ENCODE results near the gene STAC. TPM values are rescaled to one million over a fixed set of nuclear protein-coding genes. Genes with fewer than 3 reads are reported as not detected.

Gene STAC
- total RNA-seq, 4 donors from 2014 or later: 0.87 to 1.7 (median 1.6) TPM

- Histone ChIP-seq H3K4me3 (no peak overlapping the region), H3K36me3 (no peaks in the 10 kb centered on the region), H3K9me3 (no peaks in the 10 kb centered on the region), H3K4me1 (no peaks in the 10 kb centered on the region), H3K27ac (no peak overlapping the region), H3K27me3 (no peaks in the 10 kb centered on the region)
- intact Hi-C loops (cut with DNase I; ENCODE audit: low total_unique reads) (no loop called here), in situ Hi-C loops (cut with MboI; ENCODE audit: low sequenced_read_pairs in 4 of 4) (no loop called here)
- TF ChIP-seq CTCF (IDR thresholded peaks at IDR 0.05 in 4 of 5, conservative IDR thresholded peaks at IDR 0.05 in 1 of 5): no peak
- no peak for TF ChIP-seq POLR2A (IDR thresholded peaks at IDR 0.05)
- ATAC-seq (no peak), DNase-seq (no peak)
These were observed 102.6 kb downstream of the STAC start for GRCh38 chr3:36482880-36483279.

GRCh38 chr3:36483709-36484108 is 103.4 kb downstream of the STAC start:
- no peak for ATAC-seq
- in situ Hi-C loops (cut with MboI; ENCODE audit: low sequenced_read_pairs in 4 of 4): no loop called here

GRCh38 chr3:36484386-36484785 is 104.1 kb downstream of the STAC start:
- DNase-seq (no peak), ATAC-seq (no peak)
- Histone ChIP-seq H3K9me3 (no peaks in the 10 kb centered on the region), H3K36me3 (no peaks in the 10 kb centered on the region), H3K27ac (no peak overlapping the region), H3K27me3 (no peaks in the 10 kb centered on the region), H3K4me1 (no peaks in the 10 kb centered on the region), H3K4me3 (no peak overlapping the region)
- in situ Hi-C loops (cut with MboI; ENCODE audit: low sequenced_read_pairs in 4 of 4): no loop called here
- intact Hi-C loops (cut with DNase I; ENCODE audit: low total_unique reads): no loop called here
- TF ChIP-seq POLR2A (IDR thresholded peaks at IDR 0.05): no peak
- TF ChIP-seq CTCF (IDR thresholded peaks at IDR 0.05 in 4 of 5, conservative IDR thresholded peaks at IDR 0.05 in 1 of 5): no peak

More at GRCh38 chr3:36483709-36484108, 103.4 kb downstream of the STAC start:
- no peaks in the 10 kb centered on the region for H3K36me3 ChIP-seq
- no peak for DNase-seq
- no peaks in the 10 kb centered on the region for H3K9me3 ChIP-seq
- no peaks in the 10 kb centered on the region for H3K27me3 ChIP-seq
- no peak overlapping the region for H3K4me3 ChIP-seq
- H3K4me1 ChIP-seq: no peaks in the 10 kb centered on the region
- TF ChIP-seq CTCF (IDR thresholded peaks at IDR 0.05 in 4 of 5, conservative IDR thresholded peaks at IDR 0.05 in 1 of 5): no peak
- no peak for TF ChIP-seq POLR2A (IDR thresholded peaks at IDR 0.05)
- H3K27ac ChIP-seq: no peak overlapping the region
- intact Hi-C loops (cut with DNase I; ENCODE audit: low total_unique reads): no loop called here

- H3K4me1 ChIP-seq: no peaks in the 10 kb centered on the region
- in situ Hi-C loops (cut with MboI; ENCODE audit: low sequenced_read_pairs in 4 of 4) (no loop called here), intact Hi-C loops (cut with DNase I; ENCODE audit: low total_unique reads) (no loop called here)
- no peak overlapping the region for H3K27ac ChIP-seq
- H3K27me3 ChIP-seq: no peaks in the 10 kb centered on the region
- no peaks in the 10 kb centered on the region for H3K9me3 ChIP-seq
- ATAC-seq (no peak), DNase-seq (no peak)
- H3K36me3 ChIP-seq: no peaks in the 10 kb centered on the region
- no peak overlapping the region for H3K4me3 ChIP-seq
- TF ChIP-seq POLR2A (IDR thresholded peaks at IDR 0.05) (no peak), CTCF (IDR thresholded peaks at IDR 0.05 in 4 of 5, conservative IDR thresholded peaks at IDR 0.05 in 1 of 5) (no peak)
These were observed 105.9 kb downstream of the STAC start for GRCh38 chr3:36486009-36486795.

Data from gastrocnemius medialis (tissue), 4 donors.